Measurements from ENCODE around the gene MICU1.
"Not testable (repeated sequence)": the region's sequence is repeated elsewhere in the genome, so short reads cannot be mapped to it uniquely, and the experiment has no call there.

MICU1 gene, protein sequence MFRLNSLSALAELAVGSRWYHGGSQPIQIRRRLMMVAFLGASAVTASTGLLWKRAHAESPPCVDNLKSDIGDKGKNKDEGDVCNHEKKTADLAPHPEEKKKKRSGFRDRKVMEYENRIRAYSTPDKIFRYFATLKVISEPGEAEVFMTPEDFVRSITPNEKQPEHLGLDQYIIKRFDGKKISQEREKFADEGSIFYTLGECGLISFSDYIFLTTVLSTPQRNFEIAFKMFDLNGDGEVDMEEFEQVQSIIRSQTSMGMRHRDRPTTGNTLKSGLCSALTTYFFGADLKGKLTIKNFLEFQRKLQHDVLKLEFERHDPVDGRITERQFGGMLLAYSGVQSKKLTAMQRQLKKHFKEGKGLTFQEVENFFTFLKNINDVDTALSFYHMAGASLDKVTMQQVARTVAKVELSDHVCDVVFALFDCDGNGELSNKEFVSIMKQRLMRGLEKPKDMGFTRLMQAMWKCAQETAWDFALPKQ

DNA sequence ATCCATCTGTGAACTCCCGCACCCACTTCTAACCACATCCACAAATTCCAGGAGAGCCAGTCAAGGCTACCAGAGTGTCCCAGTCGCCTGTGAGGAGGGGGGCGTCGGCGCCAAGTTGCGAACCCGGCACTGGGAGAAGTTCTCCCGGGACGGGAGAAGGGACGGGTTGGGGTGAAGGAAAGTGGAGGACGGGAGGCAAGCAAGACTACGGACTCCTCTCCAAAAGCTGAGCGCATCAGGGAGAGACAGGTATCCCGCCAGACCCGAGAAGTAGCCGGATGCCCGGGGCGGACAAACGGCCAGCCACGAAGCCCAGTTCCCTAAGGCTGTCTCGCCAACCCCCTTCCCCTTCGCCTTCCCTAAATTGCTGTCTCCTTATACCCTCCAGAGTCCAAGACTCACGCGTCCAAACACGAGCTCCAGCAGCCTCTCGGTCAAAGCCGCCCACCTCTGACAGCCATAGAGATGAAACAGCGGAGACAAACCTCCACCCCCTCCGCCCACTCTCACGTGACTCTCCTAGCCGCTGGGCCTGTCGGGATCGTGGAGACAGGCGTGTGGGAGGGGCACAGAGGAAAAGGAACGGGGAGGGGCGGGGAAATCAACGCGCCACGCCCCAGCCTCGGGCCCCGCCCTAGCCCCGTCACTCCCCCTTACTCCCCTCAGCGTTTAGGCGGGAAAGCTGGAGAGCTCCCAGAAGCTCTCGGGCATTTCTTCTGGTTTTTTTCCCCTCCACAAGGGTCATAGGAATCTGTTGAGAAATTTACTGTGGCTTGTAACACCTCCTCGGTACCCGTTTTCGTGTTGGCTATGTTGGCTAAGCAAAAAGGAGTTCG, at the start of gene MICU1:
Gene MICU1 (minus strand): TSS at position 472 of the 836 bp plus-strand sequence. CDS start 59,286 bp downstream, outside the sequence.
- DNase-seq, result peak; percentile 89 to 96

DNA sequence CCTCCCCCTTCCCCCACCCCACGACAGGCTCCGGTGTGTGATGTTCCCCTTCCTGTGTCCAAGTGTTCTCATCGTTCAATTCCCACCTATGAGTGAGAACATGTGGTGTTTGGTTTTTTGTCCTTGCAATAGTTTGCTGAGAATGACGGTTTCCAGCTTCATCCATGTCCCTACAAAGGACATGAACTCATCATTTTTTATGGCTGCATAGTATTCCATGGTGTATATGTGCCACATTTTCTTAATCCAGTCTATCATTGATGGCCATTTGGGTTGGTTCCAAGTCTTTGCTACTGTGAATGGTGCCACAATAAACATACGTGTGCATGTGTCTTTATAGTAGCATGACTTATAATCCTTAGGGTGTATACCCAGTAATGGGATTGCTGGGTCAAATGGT, 48.3 kb upstream of the MICU1 start:
- DNase-seq, result not testable (repeated sequence)

DNA sequence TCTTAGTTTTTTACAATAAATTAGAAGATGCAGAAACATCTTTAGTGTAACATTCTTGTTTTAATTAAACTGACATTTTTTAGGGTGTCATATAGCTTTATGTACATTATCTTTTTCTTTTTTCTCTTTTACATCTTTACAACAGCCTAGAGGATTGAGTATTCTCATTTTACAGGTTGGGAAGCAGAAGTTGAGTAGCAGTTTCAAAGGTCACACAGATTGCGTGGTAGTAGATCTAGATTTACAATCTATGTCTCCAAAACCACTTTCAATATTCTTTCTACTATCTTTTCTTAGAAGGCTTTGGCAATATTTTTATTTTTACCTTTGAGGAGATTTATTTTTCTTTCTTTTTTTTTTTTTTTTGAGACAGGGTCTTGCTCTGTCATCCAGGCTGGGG, 47.4 kb upstream of the MICU1 start:
- DNase-seq, result no peak

DNA sequence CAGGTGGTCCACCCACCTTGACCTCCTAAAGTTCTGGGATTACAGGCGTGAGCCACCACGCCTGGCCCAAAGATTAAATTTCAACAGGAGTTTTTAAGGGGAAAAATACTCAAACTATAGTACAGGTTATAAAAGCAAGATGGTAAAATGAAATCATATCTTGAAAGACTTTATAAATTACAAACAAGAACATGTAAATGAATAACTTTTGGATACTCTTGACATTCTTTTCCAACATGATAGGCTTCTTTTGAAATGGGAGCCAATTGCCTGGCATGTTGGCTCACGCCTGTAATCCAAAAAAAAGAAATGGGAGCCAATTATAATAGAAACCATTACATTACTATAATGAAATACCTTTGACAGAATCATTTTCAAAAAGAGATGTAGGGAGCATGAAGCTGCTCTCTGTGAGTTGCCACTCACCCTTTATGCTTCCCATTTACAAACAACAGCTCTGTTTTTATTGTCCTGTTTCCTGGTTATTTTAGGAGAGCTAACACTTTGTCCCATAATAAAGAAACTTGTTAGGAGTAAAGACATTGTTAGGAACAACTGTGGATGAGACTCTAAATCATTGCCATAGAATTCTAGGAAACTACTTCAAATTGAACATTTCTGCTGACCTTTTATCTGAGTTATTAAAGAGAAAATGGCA, 41.5 kb upstream of the MICU1 start:
- DNase-seq, result no peak

DNA sequence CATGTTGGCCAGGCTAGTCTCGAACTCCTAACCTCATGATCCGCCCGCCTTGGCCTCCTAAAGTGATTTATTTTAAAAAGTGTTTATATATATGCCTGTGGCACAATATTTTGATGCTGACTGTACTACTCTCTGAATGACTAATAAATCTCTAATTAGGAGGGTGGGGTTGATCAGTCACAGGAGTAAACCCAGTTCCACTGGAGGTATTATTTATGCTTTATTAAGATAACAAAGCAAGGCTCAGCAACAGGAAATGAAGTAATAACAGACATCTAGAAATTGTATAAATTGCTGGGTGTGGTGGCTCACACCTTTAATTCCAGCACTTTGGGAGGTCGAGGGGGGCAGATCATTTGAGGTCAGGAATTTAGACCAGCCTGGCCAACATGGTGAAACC, 40.0 kb upstream of the MICU1 start:
- DNase-seq, result no peak

DNA sequence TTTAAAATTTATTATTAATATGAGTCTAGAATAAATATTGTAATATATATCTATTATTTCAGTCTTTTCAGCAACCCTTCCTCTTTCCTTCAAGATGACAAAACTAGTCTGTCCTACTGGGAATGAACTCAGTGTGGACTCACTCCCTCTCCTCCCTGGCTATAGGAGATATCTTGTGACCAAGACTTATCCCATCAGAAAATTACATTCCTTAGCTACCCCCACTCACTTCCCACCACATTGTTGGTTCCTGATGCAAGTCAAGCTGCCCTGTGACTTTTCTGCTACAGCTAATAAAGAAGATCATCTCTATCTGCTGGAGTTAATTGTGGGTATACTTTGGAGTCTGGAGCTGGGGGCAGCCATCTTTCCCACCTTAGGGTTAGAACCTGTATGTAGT, 38.1 kb upstream of the MICU1 start:
- no peak for DNase-seq

DNA sequence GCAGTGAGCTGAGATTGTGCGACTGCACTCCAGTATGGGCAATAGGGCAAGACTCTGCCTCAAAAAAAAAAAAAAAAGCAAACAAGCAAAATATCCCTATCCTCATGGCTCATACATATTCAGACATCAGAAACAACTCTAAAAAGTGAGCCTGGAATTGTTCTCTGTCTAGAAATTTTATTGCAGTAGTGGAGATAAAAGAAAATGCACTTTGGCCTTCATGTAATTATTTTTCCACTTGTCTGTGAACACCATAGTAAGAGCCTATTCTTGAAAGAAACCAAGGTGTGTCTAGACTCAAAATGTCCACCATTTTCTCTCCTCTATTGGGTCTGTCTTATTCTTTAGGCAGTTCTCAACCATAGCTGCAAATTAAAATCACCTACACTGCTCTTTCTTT, 35.6 kb upstream of the MICU1 start:
- DNase-seq, result no peak

DNA sequence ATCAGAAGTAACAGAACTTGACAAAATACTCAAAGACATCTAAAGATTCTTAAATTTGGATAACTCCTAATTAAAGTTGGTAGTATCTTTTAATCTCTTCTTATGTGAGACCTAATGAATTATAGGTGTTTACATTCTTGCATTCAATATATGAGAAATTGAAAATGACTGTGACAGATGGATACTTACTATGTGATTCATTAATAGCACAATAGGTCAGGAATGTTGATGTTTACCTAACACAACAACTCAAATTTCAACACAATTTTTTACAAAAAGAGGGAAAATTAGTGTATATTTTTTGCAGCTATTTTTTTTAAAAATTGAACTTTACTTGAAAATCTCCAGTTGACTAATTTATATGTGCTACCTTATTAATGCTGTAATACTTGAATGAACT, 34.3 kb upstream of the MICU1 start:
- DNase-seq, result no peak

DNA sequence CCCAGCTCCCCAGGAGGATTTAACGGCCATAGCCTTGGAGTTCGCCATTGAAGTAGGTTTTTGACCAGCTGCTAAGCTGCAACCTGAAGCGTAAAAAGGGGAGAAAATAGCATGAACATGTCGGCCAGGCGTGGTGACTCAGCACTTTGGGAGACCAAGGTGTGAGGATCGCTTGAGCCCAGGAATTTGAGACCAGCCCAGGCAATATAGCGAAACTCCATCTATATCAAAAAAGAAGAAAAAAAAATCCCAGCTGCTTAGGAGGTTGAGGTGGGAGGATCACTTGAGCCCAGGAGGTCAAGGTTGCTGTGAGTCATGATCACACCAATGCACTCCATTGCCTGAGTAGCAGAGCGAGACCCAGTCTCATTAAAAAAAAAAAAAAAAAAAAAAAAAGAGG, 33.8 kb upstream of the MICU1 start:
- no peak for DNase-seq

DNA sequence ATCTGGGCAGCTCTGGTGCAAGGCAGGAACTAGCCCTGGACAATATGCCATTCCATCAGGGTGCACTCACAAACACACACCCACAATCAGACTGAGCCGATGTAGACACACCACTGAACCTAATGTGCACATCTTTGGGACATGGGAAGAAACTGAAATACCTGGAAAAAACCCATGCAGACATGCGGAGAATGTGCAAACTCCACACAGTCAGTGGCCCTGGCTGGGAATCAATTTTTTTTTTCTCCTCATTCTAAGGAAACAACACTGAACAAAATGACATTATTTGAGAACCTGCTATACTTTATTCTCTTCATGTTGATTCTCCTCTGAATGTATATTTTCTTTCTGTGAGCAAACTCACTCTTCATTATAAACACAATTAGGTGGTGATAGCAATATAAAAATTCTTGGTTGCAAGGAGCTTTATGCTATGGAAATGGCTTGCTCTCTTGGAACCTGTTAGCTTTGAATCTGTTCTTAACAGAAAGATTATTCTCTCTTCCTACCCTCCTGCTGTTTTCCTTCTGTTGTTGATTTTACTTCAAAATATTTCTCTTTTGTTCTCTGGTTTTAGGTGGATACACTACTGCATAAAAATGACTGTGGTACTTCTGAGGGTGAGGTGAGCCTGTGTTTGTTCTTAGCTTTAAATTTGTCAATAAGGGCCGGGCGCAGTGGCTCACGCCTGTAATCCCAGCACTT, 33.0 kb upstream of the MICU1 start:
- no peak for DNase-seq

DNA sequence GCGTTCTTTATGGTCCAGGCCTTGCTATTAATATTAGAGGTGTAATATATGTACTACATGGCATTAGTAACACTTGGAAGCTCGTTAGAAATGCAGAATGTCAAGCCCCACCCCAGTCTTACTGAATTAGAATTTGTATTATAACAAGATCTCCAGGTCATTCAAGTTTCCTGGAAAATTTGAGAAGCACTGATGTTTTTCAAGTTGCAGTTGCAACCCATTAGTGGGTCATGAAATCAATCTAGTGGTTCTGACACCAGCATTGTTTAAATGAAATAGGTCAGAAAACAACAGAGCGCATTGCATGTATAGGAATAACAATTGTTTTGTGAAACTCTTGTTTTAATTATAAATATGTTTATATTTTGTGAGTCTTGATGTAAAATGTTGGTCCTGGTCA, 28.8 kb upstream of the MICU1 start:
- DNase-seq, result no peak

DNA sequence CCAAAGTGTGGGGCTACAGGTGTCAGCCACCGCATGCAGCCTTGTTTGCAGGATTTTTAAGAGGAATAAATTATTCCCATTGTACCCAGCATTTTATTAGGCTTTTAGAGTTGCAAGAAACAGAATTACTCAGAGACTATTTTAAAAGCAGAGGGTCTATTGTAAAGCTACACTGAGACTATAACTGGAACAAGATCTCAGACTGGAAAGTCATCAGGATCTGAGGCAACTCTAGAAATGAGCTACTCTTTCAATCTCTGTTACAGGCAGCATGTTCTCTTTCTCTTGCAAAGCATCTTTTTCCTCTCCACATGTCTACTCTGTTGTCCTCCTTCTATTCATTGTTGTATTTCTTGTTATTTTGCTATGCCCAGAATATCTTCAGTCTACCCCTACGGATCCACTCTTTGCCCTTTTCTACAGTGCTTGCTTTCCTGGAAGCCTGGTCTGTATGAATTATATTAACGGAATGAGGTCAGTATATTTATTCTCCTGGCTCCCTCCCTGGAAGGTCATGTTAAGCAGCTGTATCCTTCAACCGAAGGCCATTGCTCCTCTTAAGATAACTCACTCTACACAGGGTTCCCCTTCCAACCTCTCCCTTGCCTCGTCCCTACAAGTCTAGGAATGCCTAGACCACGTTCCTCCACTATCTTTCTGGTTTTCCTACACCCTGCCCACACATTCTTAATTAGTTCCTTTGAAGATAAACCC, 27.7 kb upstream of the MICU1 start:
- no peak for DNase-seq

DNA sequence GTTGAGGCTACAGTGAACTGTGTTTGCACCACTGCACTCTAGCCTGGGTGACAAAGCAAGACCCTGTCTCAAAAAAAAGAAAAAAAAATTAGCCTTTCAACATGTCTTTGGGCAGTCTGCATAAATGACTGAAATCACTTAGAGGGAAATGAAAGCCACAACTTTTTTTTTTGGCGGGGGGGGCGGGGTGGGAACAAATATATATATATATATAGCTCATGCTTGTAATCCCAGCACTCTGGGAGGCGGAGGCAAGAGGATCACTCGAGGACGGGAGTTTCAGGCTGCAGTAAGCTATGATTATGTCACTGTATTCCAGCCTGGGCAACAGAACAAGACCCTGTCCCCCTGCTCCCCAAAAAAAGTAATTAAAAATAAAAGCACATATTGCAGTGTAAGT, 23.4 kb upstream of the MICU1 start:
- no peak for DNase-seq

DNA sequence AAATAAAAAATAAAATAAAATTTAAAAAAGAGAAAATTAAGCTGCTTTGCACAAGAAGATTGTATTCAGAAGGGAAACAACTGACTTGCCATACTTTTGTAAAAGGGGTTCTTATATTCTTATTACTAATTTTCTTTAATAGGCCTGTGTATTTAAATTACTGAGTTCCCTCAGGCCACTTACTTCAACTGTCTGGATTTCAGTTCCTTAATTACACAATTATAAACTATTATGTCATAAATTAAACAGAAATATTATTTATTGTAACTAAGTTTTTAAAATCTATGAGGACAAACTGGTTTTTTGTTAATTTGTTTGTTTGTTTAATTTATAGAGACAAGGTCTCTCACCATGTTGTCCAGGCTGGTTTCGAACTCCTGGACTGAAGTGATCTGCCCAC, 22.4 kb upstream of the MICU1 start:
- no peak for DNase-seq

DNA sequence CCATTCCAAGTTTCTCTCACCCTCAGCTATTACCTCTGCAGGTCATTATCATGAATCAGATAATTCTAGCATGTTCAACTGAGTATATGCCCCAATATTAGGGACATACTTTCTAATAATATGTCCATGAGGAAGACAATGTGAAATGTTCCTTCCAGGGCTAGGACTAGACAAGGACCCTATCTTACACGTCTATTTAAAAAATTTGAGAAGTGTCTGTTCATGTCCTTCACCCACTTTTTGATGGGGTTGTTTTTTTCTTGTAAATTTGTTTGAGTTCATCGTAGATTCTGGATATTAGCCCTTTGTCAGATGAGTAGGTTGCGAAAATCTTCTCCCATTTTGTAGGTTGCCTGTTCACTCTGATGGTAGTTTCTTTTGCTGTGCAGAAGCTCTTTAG, 21.1 kb upstream of the MICU1 start:
- not testable (repeated sequence) for DNase-seq

DNA sequence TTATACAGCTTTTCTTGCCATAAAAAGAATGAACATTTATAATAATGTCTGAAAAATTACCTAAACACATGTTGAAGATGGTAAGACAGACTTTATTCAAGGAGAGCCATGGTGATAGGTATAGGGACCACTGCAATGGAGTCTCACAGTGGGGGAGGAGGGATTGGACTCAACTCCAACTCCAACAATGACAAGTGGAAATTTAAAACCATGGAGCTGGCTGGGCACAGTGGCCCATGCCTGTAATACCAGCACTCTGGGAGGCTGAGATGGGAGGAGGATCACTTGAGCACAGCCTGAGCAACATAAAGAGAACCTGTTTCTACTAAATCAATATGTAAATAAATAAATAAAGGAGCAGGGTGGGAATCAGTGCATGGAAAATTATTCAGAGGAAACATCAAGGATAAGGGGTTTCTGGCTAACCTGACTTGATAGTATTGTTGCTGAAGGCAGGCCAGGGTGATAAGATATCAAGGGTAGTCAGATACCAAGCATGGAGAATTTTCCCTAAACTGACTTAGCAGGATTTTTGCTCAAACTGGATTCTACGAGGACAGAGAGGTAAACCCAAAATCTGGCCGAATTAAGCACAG, 19.5 kb upstream of the MICU1 start:
- DNase-seq, result no peak

DNA sequence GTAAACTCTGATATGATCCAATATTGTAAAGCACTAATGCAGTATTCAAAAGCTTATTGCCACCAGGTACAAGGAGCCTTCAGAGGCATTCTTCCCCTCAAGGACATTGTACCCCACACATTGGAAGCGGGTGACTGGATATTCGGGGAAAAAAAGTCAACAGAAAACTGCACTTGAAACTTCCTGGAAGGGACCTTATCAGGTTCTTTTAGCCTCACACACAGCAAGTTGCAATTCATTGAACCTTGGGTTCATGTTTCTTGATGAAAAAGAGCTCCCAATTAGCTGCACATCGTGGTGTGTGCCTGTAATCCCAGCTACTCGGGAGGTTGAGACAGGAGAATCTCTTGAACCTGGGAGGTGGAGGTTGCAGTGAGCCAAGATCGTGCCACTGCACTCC, 16.4 kb upstream of the MICU1 start:
- DNase-seq, result no peak

DNA sequence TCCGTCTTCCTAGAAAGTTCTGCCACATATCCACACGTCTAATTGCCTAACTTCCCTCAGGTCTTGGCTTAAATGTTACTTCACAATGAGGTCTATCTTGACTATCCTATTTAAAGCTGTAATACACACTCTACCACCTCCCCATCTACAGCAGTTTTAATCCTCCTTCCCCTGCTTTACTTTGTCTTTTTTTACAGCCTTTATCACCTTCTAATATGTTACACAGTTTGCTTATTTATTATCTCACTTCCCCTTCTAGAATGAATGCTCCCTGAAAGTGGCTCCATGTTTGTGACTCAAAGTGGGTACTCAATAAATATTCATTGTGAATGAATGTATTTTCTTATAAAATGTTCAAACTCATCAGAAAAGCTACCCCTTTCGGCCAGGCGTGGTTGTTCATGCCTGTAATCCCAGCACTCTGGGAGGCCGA, 13.6 kb upstream of the MICU1 start:
- no peak for DNase-seq

DNA sequence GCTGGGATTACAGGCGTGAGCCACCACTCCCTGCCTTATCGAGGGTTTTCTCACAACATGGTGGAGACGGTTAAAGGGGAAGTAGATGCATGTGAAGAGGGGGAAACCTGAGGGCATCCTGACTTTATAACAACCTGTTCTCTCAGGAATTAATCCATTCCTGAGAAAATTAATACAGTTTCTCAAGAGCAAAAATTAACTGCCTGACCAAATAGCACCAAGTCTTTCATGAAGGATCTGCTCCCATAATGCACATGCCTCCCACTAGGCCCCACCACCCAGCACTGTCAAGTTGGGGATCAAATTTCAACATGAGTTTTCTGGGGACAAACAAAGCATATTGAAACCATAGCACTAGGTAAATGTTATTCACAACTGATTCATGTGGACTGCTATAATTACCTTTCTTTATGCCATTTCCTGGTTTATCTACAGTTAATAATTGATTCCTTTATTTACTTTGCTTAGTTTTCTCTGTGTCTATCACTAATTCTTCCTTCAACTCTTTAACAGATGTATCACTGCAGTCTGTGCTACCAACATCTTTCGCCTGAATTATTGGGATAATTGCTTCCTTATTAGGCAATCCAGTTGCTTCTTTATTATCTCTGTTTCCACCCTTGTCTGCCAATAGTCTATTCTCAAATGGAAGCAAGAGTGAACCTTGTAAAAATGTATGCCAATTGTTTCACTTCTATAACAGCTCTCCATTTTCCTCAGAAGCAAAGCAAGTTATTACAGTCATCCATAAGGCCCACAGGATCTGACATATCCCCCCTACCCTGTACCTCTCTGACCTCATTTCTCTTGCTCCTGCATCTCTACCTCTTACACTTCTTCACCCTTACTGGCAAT, 12.9 kb upstream of the MICU1 start:
- no peak for DNase-seq

DNA sequence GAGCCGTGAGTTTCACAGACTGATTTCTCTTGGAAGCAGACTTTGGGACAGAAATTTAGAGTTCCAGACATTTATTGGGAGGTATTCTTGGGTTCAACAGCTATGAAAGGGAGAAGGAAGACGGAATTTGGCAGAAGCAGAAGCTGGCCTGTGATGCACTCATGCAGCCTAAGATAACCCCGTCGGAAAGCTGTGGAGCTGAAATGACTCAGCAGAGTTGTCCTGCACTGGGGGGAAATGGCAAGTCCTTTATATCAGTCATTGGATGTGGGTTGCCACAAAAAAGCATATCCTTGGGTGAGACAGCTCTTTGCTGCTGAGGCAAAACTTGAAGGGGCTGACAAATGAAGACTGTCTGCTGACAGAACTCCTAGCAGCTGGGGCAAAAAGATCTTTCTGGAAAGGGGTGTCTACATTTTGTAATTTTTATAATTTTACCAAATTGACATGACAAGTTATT, 11.5 kb upstream of the MICU1 start:
- DNase-seq, result no peak

DNA sequence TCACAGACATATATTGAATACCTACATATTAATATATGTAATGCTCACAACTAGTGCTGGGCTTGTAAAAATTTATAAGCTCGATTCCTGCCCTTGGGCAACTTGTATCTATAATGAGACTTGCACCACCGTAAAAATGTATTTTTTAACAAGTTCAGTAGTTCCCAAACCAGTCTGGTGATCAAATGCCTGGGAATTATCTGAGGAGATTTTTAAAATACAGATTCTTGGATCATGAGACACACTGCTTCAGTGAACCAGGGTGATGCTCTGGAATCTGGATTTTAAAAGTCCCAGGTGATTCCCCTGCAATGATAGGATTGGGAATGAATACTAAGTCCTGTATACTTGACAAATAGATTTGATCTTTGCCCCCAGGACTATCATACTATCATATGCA, 4.3 kb upstream of the MICU1 start:
- DNase-seq, result no peak

All from stimulated activated CD4-positive, alpha-beta T cell treated with anti-CD3 and anti-CD28 coated beads, Interleukin-4, amount 100 ng/mL, for 4 hours (primary cell).